Esophagus mucosa (tissue), 1 donor: Measurements from ENCODE around the gene NECAB3. TPM values are rescaled to one million over a fixed set of nuclear protein-coding genes. Genes with fewer than 3 reads are reported as not detected.

Source experiments
- ATAC-seq: fragments of 200-7000 bp; cut with Tn5 transposase; one replicate; pipeline ENCODE4 v1.9.1; 2020
- total RNA-seq: library from RNA; stranded (reverse); gene quantifications from one replicate; pipeline ENCODE4 v1.2.4, GENCODE V29; 2023
- donor health status: DM: yes; HTN: yes; CAD: no.

The NECAB3 gene
- total RNA-seq, 1 donor from 2014 or later, result 8.0 TPM

GRCh38 chr20:33696448-33696847 is 22.2 kb upstream of the NECAB3 start:
- ATAC-seq, result no peak

- ATAC-seq, result no peak
These were observed 20.4 kb upstream of the NECAB3 start for GRCh38 chr20:33694639-33695012.

- ATAC-seq, result peak; percentile 17
These were observed 19.8 kb upstream of the NECAB3 start for GRCh38 chr20:33693741-33694638.

GRCh38 chr20:33693289-33693688 is 19.1 kb upstream of the NECAB3 start:
- ATAC-seq, result no peak

GRCh38 chr20:33689973-33690372 is 15.7 kb upstream of the NECAB3 start:
- ATAC-seq, result no peak

GRCh38 chr20:33689493-33689892 is 15.3 kb upstream of the NECAB3 start:
- no peak for ATAC-seq

GRCh38 chr20:33688938-33689424 is 14.8 kb upstream of the NECAB3 start:
- ATAC-seq, result no peak

GRCh38 chr20:33687993-33688937 is 14.0 kb upstream of the NECAB3 start:
- no peak for ATAC-seq

- no peak for ATAC-seq
These were observed 13.2 kb upstream of the NECAB3 start for GRCh38 chr20:33687370-33687915.

GRCh38 chr20:33686984-33687366 is 12.7 kb upstream of the NECAB3 start:
- ATAC-seq, result no peak

- ATAC-seq, result peak; percentile 94
These were observed 12.1 kb upstream of the NECAB3 start, which contains the start of gene E2F1 for GRCh38 chr20:33686100-33686983. Gene E2F1 (minus strand): TSS chr20:33686385. CDS start chr20:33686264, 121 bp downstream.

- peak; percentile 73 for ATAC-seq
These were observed 11.3 kb upstream of the NECAB3 start for GRCh38 chr20:33685328-33686099.

GRCh38 chr20:33684533-33685327 is 10.5 kb upstream of the NECAB3 start:
- peak; percentile 52 for ATAC-seq

- ATAC-seq, result no peak
These were observed 7.6 kb upstream of the NECAB3 start for GRCh38 chr20:33681728-33682353.

- ATAC-seq, result no peak
These were observed 7.1 kb upstream of the NECAB3 start for GRCh38 chr20:33681288-33681687.

GRCh38 chr20:33680686-33681085 is 6.5 kb upstream of the NECAB3 start:
- ATAC-seq, result no peak

GRCh38 chr20:33679758-33680485 is 5.7 kb upstream of the NECAB3 start:
- ATAC-seq, result no peak

GRCh38 chr20:33677991-33678702 is 3.9 kb upstream of the NECAB3 start:
- no peak for ATAC-seq
